Measurements from ENCODE around the gene SP100. TPM values are rescaled to one million over a fixed set of nuclear protein-coding genes. Genes with fewer than 3 reads are reported as not detected.

SP100 gene
- polyA plus RNA-seq, 1 donor (not counting 4 experiments of a cell fraction or from before 2014, with no cell fraction given), result 136 TPM

DNA sequence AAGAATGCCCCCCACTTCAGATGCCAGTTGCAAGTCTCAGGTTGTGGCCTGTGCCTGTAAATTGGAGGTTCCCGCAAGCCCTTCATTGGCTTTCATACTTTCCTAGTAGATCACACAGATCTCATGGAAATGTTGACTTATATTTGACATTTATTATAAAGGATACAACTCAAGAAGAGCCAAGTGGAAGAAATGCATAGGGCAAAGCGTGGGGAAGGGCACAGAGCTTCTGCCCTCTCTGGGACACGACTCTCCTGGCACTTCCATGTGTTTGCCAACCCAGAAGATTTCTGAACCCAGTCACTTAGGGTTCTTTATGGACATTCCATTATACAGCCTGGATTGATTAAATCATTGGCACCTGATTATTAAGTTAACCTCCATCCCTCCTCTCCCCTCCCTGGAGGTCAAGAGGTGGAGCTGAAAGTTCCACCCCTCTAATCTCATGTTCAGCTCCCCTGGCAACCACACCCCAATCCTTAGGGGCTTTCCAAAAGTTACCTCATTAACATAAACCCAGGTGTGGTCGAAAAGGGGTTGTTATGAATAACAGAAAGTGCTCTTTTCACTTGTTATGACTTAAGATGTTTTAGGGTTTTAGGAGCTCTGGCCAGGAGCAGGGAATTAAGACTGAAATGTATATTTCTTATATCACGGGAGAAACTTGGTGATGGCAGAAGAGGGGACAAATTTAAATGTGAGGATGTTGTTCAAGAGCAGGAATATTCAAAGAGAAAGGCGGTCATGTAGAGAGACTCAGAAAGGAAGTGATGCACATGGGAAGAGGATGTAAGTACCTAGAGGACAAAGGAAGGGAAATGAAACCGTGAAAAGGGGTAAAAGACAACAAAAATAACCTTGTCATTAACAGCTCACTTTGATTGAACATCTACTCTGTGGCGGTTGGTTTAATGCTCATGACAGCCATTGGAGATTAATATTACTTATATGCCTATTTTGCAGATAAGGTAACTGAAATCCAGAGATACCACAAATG is 31.8 kb downstream of the SP100 start:
- no peak overlapping the region for H2AFZ ChIP-seq (ENCODE audit: control insufficient read depth, low read length)
- no peak overlapping the region for H3K4me3 ChIP-seq (ENCODE audit: control insufficient read depth in 2 of 3, extremely low read depth in 1 of 3, insufficient read depth in 2 of 3, low read depth in 1 of 3, low read length in 3 of 3)
- peaks cover 39 to 40% of the 10 kb centered on the region in 2 experiments for H3K36me3 ChIP-seq (ENCODE audit: control insufficient read depth in 2 of 2, extremely low read depth in 1 of 2, insufficient read depth in 2 of 2, low read length in 2 of 2)
- FAIRE-seq (peak; percentile 44), DNase-seq (ENCODE audit: low read depth, low spot score) (no peak)
- H3K27ac ChIP-seq (ENCODE audit: control insufficient read depth, insufficient read depth, low read length), result no peak overlapping the region
- H3K27me3 ChIP-seq (ENCODE audit: control insufficient read depth, extremely low read depth, insufficient read depth, low read length), result no peaks in the 10 kb centered on the region
- dilution Hi-C loops (cut with MboI; ENCODE audit: extremely low pct_ligation_motif_present, low sequenced_read_pairs), result no loop called here
- no peak overlapping the region for H3K4me2 ChIP-seq (ENCODE audit: control insufficient read depth, extremely low read depth, insufficient read depth, low read depth, low read length)
- no peak overlapping the region for H3K9ac ChIP-seq (ENCODE audit: control insufficient read depth, extremely low read depth, insufficient read depth, low read length)
- no peaks in the 10 kb centered on the region for H3K9me1 ChIP-seq (ENCODE audit: control insufficient read depth, extremely low read depth, insufficient read depth, low read length)
- no peaks in the 10 kb centered on the region for H3K9me3 ChIP-seq (ENCODE audit: control insufficient read depth, low read depth, low read length)
- peaks cover 14% of the 10 kb centered on the region for H3K79me2 ChIP-seq (ENCODE audit: control insufficient read depth, insufficient read depth, low read length)
- peaks cover 6% of the 10 kb centered on the region for H3K4me1 ChIP-seq (ENCODE audit: control insufficient read depth, extremely low read depth, insufficient read depth, low read length)
- TF ChIP-seq EZH2 (IDR thresholded peaks at IDR 0.05; ENCODE audit: low read length), result no peak
- TF ChIP-seq, protein P1, sequence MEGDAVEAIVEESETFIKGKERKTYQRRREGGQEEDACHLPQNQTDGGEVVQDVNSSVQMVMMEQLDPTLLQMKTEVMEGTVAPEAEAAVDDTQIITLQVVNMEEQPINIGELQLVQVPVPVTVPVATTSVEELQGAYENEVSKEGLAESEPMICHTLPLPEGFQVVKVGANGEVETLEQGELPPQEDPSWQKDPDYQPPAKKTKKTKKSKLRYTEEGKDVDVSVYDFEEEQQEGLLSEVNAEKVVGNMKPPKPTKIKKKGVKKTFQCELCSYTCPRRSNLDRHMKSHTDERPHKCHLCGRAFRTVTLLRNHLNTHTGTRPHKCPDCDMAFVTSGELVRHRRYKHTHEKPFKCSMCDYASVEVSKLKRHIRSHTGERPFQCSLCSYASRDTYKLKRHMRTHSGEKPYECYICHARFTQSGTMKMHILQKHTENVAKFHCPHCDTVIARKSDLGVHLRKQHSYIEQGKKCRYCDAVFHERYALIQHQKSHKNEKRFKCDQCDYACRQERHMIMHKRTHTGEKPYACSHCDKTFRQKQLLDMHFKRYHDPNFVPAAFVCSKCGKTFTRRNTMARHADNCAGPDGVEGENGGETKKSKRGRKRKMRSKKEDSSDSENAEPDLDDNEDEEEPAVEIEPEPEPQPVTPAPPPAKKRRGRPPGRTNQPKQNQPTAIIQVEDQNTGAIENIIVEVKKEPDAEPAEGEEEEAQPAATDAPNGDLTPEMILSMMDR (optimal IDR thresholded peaks at IDR 0.05 in 1 of 3, IDR thresholded peaks at IDR 0.05 in 1 of 3, conservative IDR thresholded peaks at IDR 0.05 in 1 of 3; ENCODE audit: extremely low read depth in 1 of 3, insufficient read depth in 2 of 3, low read length in 3 of 3), result no peak
- H4K20me1 ChIP-seq (ENCODE audit: control insufficient read depth, extremely low read depth, insufficient read depth, low read length), result peaks cover 2% of the 10 kb centered on the region

DNA sequence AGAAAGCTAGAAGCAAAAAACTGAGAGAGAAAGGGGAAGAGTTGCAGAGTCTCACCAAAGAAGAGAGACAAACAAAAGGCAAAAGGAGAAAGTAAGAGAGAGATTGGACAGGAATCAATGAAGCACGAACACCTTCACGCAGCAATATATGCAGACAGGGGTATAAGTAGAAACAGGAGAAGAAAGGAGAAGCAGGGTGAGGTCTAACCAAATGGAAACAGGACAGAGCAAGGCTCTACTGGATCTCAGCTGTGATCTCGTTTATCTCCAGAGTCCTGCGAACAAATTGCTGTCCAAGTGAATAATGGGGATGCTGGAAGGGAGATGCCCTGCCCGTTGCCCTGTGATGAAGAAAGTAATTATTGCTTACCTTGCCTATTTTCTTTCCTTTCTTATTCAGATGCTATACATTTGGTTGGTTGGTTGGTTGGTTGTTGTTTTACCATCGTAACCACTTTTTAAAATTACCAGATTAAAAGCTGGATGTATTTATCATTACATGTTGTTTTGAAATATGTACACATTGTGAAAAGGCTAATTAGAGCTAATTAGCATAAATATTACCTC is 34.0 kb downstream of the SP100 start:
- Histone ChIP-seq H4K20me1 (ENCODE audit: control insufficient read depth, extremely low read depth, insufficient read depth, low read length) (peaks cover 2% of the 10 kb centered on the region), H3K27ac (ENCODE audit: control insufficient read depth, insufficient read depth, low read length) (no peak overlapping the region), H3K4me3 (ENCODE audit: control insufficient read depth in 2 of 3, extremely low read depth in 1 of 3, insufficient read depth in 2 of 3, low read depth in 1 of 3, low read length in 3 of 3) (no peak overlapping the region), H3K79me2 (ENCODE audit: control insufficient read depth, insufficient read depth, low read length) (peaks cover 6% of the 10 kb centered on the region), H3K9ac (ENCODE audit: control insufficient read depth, extremely low read depth, insufficient read depth, low read length) (no peak overlapping the region), H3K4me1 (ENCODE audit: control insufficient read depth, extremely low read depth, insufficient read depth, low read length) (no peaks in the 10 kb centered on the region), H3K4me2 (ENCODE audit: control insufficient read depth, extremely low read depth, insufficient read depth, low read depth, low read length) (no peak overlapping the region), H3K9me1 (ENCODE audit: control insufficient read depth, extremely low read depth, insufficient read depth, low read length) (no peaks in the 10 kb centered on the region), H3K9me3 (ENCODE audit: control insufficient read depth, low read depth, low read length) (no peaks in the 10 kb centered on the region), H3K36me3 (ENCODE audit: control insufficient read depth in 2 of 2, extremely low read depth in 1 of 2, insufficient read depth in 2 of 2, low read length in 2 of 2) (peaks cover 31 to 37% of the 10 kb centered on the region in 2 experiments), H2AFZ (ENCODE audit: control insufficient read depth, low read length) (no peak overlapping the region), H3K27me3 (ENCODE audit: control insufficient read depth, extremely low read depth, insufficient read depth, low read length) (no peaks in the 10 kb centered on the region)
- TF ChIP-seq EZH2 (IDR thresholded peaks at IDR 0.05; ENCODE audit: low read length), result no peak
- TF ChIP-seq, protein P1 (optimal IDR thresholded peaks at IDR 0.05 in 1 of 3, IDR thresholded peaks at IDR 0.05 in 1 of 3, conservative IDR thresholded peaks at IDR 0.05 in 1 of 3; ENCODE audit: extremely low read depth in 1 of 3, insufficient read depth in 2 of 3, low read length in 3 of 3), result no peak
- DNase-seq (ENCODE audit: low read depth, low spot score), result no peak
- dilution Hi-C loops (cut with MboI; ENCODE audit: extremely low pct_ligation_motif_present, low sequenced_read_pairs), result no loop called here
- no peak for FAIRE-seq
